SH-SY5Y (cell line): Measurements from ENCODE around the gene RNF215.

Experiments
- GATA2 ChIP-seq: IDR thresholded peaks from 2 replicates; pipeline ENCODE4 v1.6.1; 2011; ENCODE audit warnings: mild to moderate bottlenecking, low read depth, low read length
- GATA3 ChIP-seq: IDR thresholded peaks from 2 replicates; pipeline ENCODE4 v1.6.1; 2011; ENCODE audit warnings: low read depth, mild to moderate bottlenecking, low read length, moderate library complexity

GRCh38 chr22:30370641-30371230 lies 16.5 kb downstream of the RNF215 start:
- TF ChIP-seq GATA3 (no peak), GATA2 (no peak)
